HEK293 (cell line): ENCODE data around the gene PEX11G.

Source experiments
- CTCF ChIA-PET: fragments of 350-600 bp; formaldehyde crosslinking; extraction: SDS; loops from one replicate; lab custom pipeline; 2021; ENCODE audit warnings: antibody characterized with exemption; lab: Yijun Ruan, JAX
- POLR2A ChIA-PET: fragments of 300-600 bp; formaldehyde crosslinking; extraction: SDS; loops from one replicate; lab custom pipeline; 2020; ENCODE audit warnings: antibody characterized with exemption, inconsistent platforms; lab: Yijun Ruan, JAX
- H3K27ac ChIP-seq: fragments of 200-500 bp; sonication (Bioruptor generic); 2 replicates; pipeline ENCODE4 v1.5.1; 2014; ENCODE audit warnings: low read depth, low read length, control low read depth, inconsistent platforms; ENCODE audit errors: extremely low read depth
- H3K36me3 ChIP-seq, 2 experiments: fragments of 200-500 bp in 1 of 2; sonication (Bioruptor generic) in 1 of 2; 1 replicate in 1 of 2; 2 replicates in 1 of 2; pipeline ENCODE4 v1.5.1; 2014 to 2017; ENCODE audit warnings: inconsistent platforms in 2 of 2, low read length in 2 of 2; ENCODE audit not compliant: control insufficient read depth in 2 of 2, insufficient read depth in 1 of 2
- H3K4me1 ChIP-seq: fragments of 200-500 bp; sonication (Bioruptor generic); 2 replicates; pipeline ENCODE4 v1.5.1; 2014; ENCODE audit warnings: mild to moderate bottlenecking, low read length, inconsistent platforms; ENCODE audit not compliant: control insufficient read depth, insufficient read depth
- H3K4me3 ChIP-seq: 2 replicates; pipeline ENCODE4 v1.5.1; 2011; ENCODE audit warnings: low read depth, mild to moderate bottlenecking, control low read depth, low read length, moderate library complexity
- H3K9me3 ChIP-seq: fragments of 200-500 bp; sonication (Bioruptor generic); 2 replicates; pipeline ENCODE4 v1.5.1; 2014; ENCODE audit warnings: low read depth, low read length, inconsistent platforms; ENCODE audit not compliant: control insufficient read depth, insufficient read depth
- GLI2 ChIP-seq: fragments of 450-650 bp; formaldehyde crosslinking; IDR thresholded peaks from 2 replicates; pipeline ENCODE4; 2017; ENCODE audit warnings: missing biosample characterization, missing genetic modification characterization, low read depth, borderline replicate concordance
- HOXA7 ChIP-seq: sonication (generic); formaldehyde crosslinking; IDR thresholded peaks from 2 replicates; pipeline ENCODE4 v1.8.1; 2022; ENCODE audit warnings: missing genetic modification reagents, borderline replicate concordance
- OVOL3 ChIP-seq: fragments of 450-650 bp; formaldehyde crosslinking; IDR thresholded peaks from 2 replicates; pipeline ENCODE4 v1.5.1; 2016; ENCODE audit warnings: missing biosample characterization, missing genetic modification characterization
- SP7 ChIP-seq: fragments of 450-650 bp; formaldehyde crosslinking; IDR thresholded peaks from 2 replicates; pipeline ENCODE4 v1.5.1; 2016; ENCODE audit warnings: missing biosample characterization, missing genetic modification characterization
- ZNF121 ChIP-seq: fragments of 450-650 bp; formaldehyde crosslinking; IDR thresholded peaks from 2 replicates; pipeline ENCODE4 v1.5.1; 2016; ENCODE audit warnings: missing biosample characterization, missing genetic modification characterization
- ZNF335 ChIP-seq: fragments of 450-650 bp; formaldehyde crosslinking; conservative IDR thresholded peaks from 2 replicates; pipeline ENCODE4 v1.5.1; 2016; ENCODE audit warnings: missing biosample characterization, missing genetic modification characterization
- ZNF404 ChIP-seq: fragments of 450-650 bp; formaldehyde crosslinking; IDR thresholded peaks from 2 replicates; pipeline ENCODE4 v1.5.1; 2017; ENCODE audit warnings: missing biosample characterization, missing genetic modification characterization
- ZNF433 ChIP-seq: fragments of 450-650 bp; formaldehyde crosslinking; IDR thresholded peaks from 2 replicates; pipeline ENCODE4 v1.5.1; 2016; ENCODE audit warnings: missing biosample characterization, missing genetic modification characterization, low read depth
- ZNF571 ChIP-seq: fragments of 450-650 bp; formaldehyde crosslinking; IDR thresholded peaks from 2 replicates; pipeline ENCODE4 v1.5.0; 2017; ENCODE audit warnings: missing biosample characterization, missing genetic modification characterization
- ZNF585B ChIP-seq: fragments of 450-650 bp; formaldehyde crosslinking; IDR thresholded peaks from 2 replicates; pipeline ENCODE4 v1.5.1; 2016; ENCODE audit warnings: missing biosample characterization, missing genetic modification characterization
- ZNF707 ChIP-seq: fragments of 450-650 bp; formaldehyde crosslinking; IDR thresholded peaks from 2 replicates; pipeline ENCODE4 v1.5.1; 2016; ENCODE audit warnings: missing biosample characterization, missing genetic modification characterization
- ZNF768 ChIP-seq: fragments of 450-650 bp; formaldehyde crosslinking; IDR thresholded peaks from 2 replicates; pipeline ENCODE4 v1.5.1; 2018; ENCODE audit warnings: missing biosample characterization, mild to moderate bottlenecking, missing genetic modification characterization
- TF ChIP-seq, protein P1 (sequence below): fragments of 450-650 bp; formaldehyde crosslinking; IDR thresholded peaks from 2 replicates; pipeline ENCODE4 v1.5.1; 2016; ENCODE audit warnings: missing biosample characterization, missing genetic modification characterization
- TF ChIP-seq, protein P2 (sequence below): fragments of 450-650 bp; formaldehyde crosslinking; IDR thresholded peaks from 2 replicates; pipeline ENCODE4 v1.5.1; 2016; ENCODE audit warnings: missing biosample characterization, missing genetic modification characterization
- TF ChIP-seq, protein P3 (sequence below): fragments of 450-650 bp; formaldehyde crosslinking; IDR thresholded peaks from 2 replicates; pipeline ENCODE4 v1.5.1; 2016; ENCODE audit warnings: missing biosample characterization, missing genetic modification characterization
- TF ChIP-seq, protein P4 (sequence below): fragments of 450-650 bp; formaldehyde crosslinking; IDR thresholded peaks from 2 replicates; pipeline ENCODE4 v1.5.1; 2017; ENCODE audit warnings: missing biosample characterization, missing genetic modification characterization
- TF ChIP-seq, protein P5 (sequence below): fragments of 450-650 bp; formaldehyde crosslinking; optimal IDR thresholded peaks from 2 replicates; pipeline ENCODE3; 2016; ENCODE audit warnings: missing biosample characterization, mild to moderate bottlenecking, missing genetic modification characterization

The PEX11G gene

DNA sequence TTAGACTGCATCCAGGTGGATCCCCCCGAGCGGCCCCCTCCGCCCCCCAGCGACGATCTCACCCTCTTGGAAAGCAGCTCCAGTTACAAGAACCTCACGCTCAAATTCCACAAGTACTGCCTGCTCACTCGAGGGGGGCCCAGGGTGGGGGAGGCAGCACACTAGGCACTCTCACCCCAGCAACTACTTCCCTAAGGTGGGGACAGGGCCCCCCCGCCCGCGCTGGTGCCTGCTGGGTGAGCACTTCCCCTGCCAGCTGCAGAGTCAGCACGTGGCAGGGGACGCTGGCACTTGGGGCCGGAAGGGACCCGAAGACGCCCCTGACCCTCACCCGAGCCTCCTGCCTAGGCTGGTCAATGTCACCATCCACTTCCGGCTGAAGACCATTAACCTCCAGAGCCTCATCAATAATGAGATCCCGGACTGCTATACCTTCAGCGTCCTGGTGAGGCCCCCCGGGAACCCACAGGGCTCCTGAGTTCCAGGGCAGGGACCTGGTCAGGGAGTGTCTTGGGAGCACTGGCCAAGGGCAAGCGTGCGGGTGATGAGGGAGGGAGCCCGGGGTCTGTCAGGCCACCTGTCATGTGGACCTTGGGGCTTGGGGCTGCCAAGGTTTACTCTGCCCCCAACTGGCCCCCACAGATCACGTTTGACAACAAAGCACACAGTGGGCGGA, 38.8 kb upstream of the PEX11G start:
- H3K4me1 ChIP-seq, result 0 out of 2 replicates have a peak, but pooled peaks cover 2% of the 10 kb centered on the region
- H3K4me3 ChIP-seq, result no peak overlapping the region
- ChIA-PET POLR2A (no interaction called here), CTCF (interaction anchor here (0.6 kb wide), 1 partner anchor 375 kb away, joined by 3 read pairs; no protein-coding TSS in a partner anchor)
- TF ChIP-seq, protein P1, sequence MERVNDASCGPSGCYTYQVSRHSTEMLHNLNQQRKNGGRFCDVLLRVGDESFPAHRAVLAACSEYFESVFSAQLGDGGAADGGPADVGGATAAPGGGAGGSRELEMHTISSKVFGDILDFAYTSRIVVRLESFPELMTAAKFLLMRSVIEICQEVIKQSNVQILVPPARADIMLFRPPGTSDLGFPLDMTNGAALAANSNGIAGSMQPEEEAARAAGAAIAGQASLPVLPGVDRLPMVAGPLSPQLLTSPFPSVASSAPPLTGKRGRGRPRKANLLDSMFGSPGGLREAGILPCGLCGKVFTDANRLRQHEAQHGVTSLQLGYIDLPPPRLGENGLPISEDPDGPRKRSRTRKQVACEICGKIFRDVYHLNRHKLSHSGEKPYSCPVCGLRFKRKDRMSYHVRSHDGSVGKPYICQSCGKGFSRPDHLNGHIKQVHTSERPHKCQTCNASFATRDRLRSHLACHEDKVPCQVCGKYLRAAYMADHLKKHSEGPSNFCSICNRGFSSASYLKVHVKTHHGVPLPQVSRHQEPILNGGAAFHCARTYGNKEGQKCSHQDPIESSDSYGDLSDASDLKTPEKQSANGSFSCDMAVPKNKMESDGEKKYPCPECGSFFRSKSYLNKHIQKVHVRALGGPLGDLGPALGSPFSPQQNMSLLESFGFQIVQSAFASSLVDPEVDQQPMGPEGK (tag by site-specific recombination), result no peak
- TF ChIP-seq GLI2, result no peak
- no peak for TF ChIP-seq ZNF121 (tag by site-specific recombination)
- no peak for TF ChIP-seq ZNF571 (tag by site-specific recombination)
- TF ChIP-seq, protein P2, sequence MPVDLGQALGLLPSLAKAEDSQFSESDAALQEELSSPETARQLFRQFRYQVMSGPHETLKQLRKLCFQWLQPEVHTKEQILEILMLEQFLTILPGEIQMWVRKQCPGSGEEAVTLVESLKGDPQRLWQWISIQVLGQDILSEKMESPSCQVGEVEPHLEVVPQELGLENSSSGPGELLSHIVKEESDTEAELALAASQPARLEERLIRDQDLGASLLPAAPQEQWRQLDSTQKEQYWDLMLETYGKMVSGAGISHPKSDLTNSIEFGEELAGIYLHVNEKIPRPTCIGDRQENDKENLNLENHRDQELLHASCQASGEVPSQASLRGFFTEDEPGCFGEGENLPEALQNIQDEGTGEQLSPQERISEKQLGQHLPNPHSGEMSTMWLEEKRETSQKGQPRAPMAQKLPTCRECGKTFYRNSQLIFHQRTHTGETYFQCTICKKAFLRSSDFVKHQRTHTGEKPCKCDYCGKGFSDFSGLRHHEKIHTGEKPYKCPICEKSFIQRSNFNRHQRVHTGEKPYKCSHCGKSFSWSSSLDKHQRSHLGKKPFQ (tag by site-specific recombination), result no peak
- TF ChIP-seq ZNF433, result no peak
- TF ChIP-seq, protein P3, sequence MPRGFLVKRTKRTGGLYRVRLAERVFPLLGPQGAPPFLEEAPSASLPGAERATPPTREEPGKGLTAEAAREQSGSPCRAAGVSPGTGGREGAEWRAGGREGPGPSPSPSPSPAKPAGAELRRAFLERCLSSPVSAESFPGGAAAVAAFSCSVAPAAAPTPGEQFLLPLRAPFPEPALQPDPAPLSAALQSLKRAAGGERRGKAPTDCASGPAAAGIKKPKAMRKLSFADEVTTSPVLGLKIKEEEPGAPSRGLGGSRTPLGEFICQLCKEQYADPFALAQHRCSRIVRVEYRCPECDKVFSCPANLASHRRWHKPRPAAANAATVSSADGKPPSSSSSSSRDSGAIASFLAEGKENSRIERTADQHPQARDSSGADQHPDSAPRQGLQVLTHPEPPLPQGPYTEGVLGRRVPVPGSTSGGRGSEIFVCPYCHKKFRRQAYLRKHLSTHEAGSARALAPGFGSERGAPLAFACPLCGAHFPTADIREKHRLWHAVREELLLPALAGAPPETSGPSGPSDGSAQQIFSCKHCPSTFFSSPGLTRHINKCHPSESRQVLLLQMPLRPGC (tag by site-specific recombination), result no peak
- no peak for TF ChIP-seq OVOL3 (tag by site-specific recombination)
- no peak for TF ChIP-seq ZNF585B (tag by site-specific recombination)
- TF ChIP-seq ZNF335 (tag by site-specific recombination), result no peak
- TF ChIP-seq HOXA7 (CRISPR knock-in tag), result no peak
- TF ChIP-seq, protein P4, sequence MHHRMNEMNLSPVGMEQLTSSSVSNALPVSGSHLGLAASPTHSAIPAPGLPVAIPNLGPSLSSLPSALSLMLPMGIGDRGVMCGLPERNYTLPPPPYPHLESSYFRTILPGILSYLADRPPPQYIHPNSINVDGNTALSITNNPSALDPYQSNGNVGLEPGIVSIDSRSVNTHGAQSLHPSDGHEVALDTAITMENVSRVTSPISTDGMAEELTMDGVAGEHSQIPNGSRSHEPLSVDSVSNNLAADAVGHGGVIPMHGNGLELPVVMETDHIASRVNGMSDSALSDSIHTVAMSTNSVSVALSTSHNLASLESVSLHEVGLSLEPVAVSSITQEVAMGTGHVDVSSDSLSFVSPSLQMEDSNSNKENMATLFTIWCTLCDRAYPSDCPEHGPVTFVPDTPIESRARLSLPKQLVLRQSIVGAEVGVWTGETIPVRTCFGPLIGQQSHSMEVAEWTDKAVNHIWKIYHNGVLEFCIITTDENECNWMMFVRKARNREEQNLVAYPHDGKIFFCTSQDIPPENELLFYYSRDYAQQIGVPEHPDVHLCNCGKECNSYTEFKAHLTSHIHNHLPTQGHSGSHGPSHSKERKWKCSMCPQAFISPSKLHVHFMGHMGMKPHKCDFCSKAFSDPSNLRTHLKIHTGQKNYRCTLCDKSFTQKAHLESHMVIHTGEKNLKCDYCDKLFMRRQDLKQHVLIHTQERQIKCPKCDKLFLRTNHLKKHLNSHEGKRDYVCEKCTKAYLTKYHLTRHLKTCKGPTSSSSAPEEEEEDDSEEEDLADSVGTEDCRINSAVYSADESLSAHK (tag by site-specific recombination), result no peak
- TF ChIP-seq ZNF404 (tag by site-specific recombination), result no peak
- no peak for TF ChIP-seq ZNF707
- TF ChIP-seq SP7 (tag by site-specific recombination), result no peak
- no peak for TF ChIP-seq ZNF768 (tag by site-specific recombination)
- TF ChIP-seq, protein P5, sequence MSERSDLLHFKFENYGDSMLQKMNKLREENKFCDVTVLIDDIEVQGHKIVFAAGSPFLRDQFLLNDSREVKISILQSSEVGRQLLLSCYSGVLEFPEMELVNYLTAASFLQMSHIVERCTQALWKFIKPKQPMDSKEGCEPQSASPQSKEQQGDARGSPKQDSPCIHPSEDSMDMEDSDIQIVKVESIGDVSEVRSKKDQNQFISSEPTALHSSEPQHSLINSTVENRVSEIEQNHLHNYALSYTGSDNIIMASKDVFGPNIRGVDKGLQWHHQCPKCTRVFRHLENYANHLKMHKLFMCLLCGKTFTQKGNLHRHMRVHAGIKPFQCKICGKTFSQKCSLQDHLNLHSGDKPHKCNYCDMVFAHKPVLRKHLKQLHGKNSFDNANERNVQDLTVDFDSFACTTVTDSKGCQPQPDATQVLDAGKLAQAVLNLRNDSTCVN (tag by site-specific recombination), result no peak
- H3K36me3 ChIP-seq, result peaks cover 0 to 39% of the 10 kb centered on the region in 2 experiments; a peak in 2 of 3 replicates
- H3K27ac ChIP-seq, result no peak overlapping the region
- no peaks in the 10 kb centered on the region for H3K9me3 ChIP-seq
